PC-9 (cell line): ENCODE results near the gene OTOP1. TPM values are rescaled to one million over a fixed set of nuclear protein-coding genes. Genes with fewer than 3 reads are reported as not detected.
A peak's percentile ranks its signal among the peaks of the same experiment; 100 is the strongest.
"Not testable (repeated sequence)": the region's sequence is repeated elsewhere in the genome, so short reads cannot be mapped to it uniquely, and the experiment has no call there.

Experiments
- BruUV-seq: library from RNA; stranded (reverse); fragments of 400-500 nt; replicated peaks from 2 replicates; lab custom pipeline; 2021; lab: Mats Ljungman, UMichigan
- CTCF ChIA-PET: fragments of 300-600 bp; sonication (Branson Sonifier 250); formaldehyde crosslinking; loops from one replicate; lab custom pipeline; 2022; ENCODE audit warnings: antibody characterized with exemption; lab: Charles Lee
- POLR2A ChIA-PET: fragments of 300-600 bp; sonication (Branson Sonifier 250); formaldehyde crosslinking; loops from one replicate; lab custom pipeline; 2022; ENCODE audit warnings: antibody characterized with exemption; ENCODE audit not compliant: unreplicated experiment; lab: Charles Lee
- DNase-seq, 2 experiments: peaks; one replicate each; pipeline versions ENCODE4 v3.0.0 to v3.0.0-alpha.2; 2015 to 2022; ENCODE audit warnings: mixed read lengths in 1 of 2
- H2AFZ ChIP-seq: fragments of 200-600 bp; sonication (generic); 2 replicates; pipeline ENCODE4 v1.8.1; 2017; ENCODE audit warnings: antibody characterized with exemption
- H3F3A ChIP-seq: fragments of 200-600 bp; sonication (generic); 2 replicates; pipeline ENCODE4 v1.8.1; 2017; ENCODE audit warnings: antibody characterized with exemption, mild to moderate bottlenecking, low read depth; ENCODE audit not compliant: insufficient read depth
- H3K27ac ChIP-seq: fragments of 200-600 bp; sonication (generic); 2 replicates; pipeline ENCODE4 v1.6.1; 2016; ENCODE audit warnings: mixed run types
- H3K27me3 ChIP-seq: fragments of 200-600 bp; sonication (generic); 2 replicates; pipeline ENCODE4 v1.6.1; 2016; ENCODE audit warnings: low read depth, mixed run types; ENCODE audit not compliant: insufficient read depth
- H3K36me3 ChIP-seq: fragments of 200-600 bp; sonication (generic); 2 replicates; pipeline ENCODE4 v1.6.1; 2016; ENCODE audit warnings: low read depth, mixed run types
- H3K4me1 ChIP-seq: fragments of 200-600 bp; sonication (generic); replicated peaks from 2 replicates; pipeline ENCODE4 v1.6.1; 2016; ENCODE audit warnings: mixed run types; ENCODE audit not compliant: insufficient read depth
- H3K4me2 ChIP-seq: fragments of 200-600 bp; sonication (generic); 2 replicates; pipeline ENCODE4 v1.6.1; 2017; ENCODE audit warnings: mixed run types
- H3K4me3 ChIP-seq: fragments of 200-600 bp; sonication (generic); 2 replicates; pipeline ENCODE4 v1.6.1; 2016; ENCODE audit warnings: mixed run types
- H3K79me2 ChIP-seq: fragments of 200-600 bp; sonication (generic); 2 replicates; pipeline ENCODE4 v1.6.1; 2017; ENCODE audit warnings: low read depth, mixed run types
- H3K9me2 ChIP-seq: fragments of 200-600 bp; sonication (generic); 2 replicates; pipeline ENCODE4 v1.8.1; 2017; ENCODE audit warnings: mild to moderate bottlenecking; ENCODE audit not compliant: insufficient read depth
- H3K9me3 ChIP-seq: fragments of 200-600 bp; sonication (generic); 2 replicates; pipeline ENCODE4 v1.8.1; 2016; ENCODE audit warnings: low read depth; ENCODE audit not compliant: insufficient read depth
- H4K20me1 ChIP-seq: fragments of 200-600 bp; sonication (generic); 2 replicates; pipeline ENCODE4 v1.8.1; 2017; ENCODE audit not compliant: insufficient read depth
- CTCF ChIP-seq: fragments of 200-600 bp; sonication (generic); conservative IDR thresholded peaks from 2 replicates; pipeline ENCODE4 v1.6.1; 2017; ENCODE audit warnings: mixed run types, antibody characterized with exemption, mild to moderate bottlenecking, moderate library complexity
- EZH2 ChIP-seq: fragments of 200-600 bp; sonication (generic); IDR thresholded peaks from 2 replicates; pipeline ENCODE4 v1.8.0; 2017; ENCODE audit warnings: antibody characterized with exemption, low read depth
- intact Hi-C: fragments of 100-400 bp; cut with micrococcal nuclease; formaldehyde crosslinking; loops from one replicate; pipeline ENCODE4 v1.10.0; 2022; ENCODE audit not compliant: unreplicated experiment
- total RNA-seq: library from RNA; stranded (reverse); gene quantifications from 2 replicates; pipeline ENCODE4 v1.2.3, GENCODE V29; 2021

The OTOP1 gene
- total RNA-seq, 1 experiment from 2014 or later = not detected

DNA sequence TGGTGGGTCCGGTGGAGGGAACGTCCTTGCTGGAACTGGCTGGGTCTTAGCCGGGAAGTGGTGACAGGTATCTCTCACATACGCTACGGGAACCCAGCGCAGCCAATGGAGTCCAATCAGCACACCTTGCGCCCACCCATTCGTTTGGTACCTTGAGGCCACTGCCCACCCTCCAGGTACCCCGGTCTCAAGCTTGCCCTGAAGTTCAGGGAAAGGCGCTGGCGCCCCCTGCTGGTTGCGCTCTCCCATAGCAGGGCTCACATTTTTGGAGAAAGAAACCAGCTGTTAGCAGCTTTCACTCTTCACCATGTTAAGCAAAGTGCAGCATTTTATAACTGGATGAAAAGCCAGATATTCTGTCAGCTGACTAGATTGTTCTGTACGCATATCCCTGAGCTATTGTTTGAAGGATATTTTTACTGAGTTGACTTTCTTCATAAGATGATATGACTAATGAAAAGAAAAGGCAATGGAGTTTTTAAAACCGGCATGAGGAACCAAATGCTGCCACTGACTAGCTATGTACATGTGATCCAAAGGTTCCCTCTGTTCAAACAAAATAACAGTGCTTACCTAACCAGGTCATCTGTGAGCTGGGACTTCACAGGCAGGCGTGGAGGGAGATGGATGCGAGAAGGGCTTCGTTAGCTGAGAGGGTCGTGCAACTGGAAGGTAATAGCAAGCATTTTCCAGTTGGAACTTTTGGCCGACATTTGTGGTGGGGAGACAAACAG lies 43.7 kb downstream of the OTOP1 start:
- BruUV-seq = no TSS peak

DNA sequence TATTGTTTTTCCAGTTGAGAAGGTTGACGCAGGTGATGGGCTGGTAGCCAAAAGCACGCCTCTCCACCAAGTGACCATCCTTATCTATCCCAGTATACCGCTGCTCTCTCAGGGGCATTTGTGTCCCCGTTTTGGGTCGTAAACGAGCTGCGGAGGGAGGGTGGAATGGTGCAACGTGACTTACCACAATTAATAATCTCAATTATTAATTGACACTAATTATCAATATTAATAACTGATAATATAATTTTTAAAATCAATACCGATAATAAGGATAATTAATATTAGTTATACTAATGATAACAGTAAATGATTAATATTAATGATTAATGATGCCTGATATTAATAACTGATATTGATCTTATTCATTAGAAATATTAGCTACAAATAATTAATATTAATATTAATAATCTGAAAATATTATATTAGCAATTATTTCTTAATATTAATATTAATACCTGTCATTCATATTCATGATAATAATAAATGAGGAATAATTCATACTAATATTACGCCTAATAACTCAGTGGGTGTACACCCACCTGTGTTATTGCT lies 56.1 kb downstream of the OTOP1 start:
- H3K4me2 ChIP-seq = no peak overlapping the region
- intact Hi-C loops = no loop called here
- no peak overlapping the region for H3K4me3 ChIP-seq
- no peaks in the 10 kb centered on the region for H3K9me2 ChIP-seq
- ChIA-PET CTCF (no interaction called here), POLR2A (no interaction called here)
- no peaks in the 10 kb centered on the region for H3K79me2 ChIP-seq
- H3F3A ChIP-seq = no peaks in the 10 kb centered on the region
- no peaks in the 10 kb centered on the region for H3K9me3 ChIP-seq
- no peaks in the 10 kb centered on the region for H3K4me1 ChIP-seq
- no peaks in the 10 kb centered on the region for H3K36me3 ChIP-seq
- no peak overlapping the region for H2AFZ ChIP-seq
- H4K20me1 ChIP-seq = no peaks in the 10 kb centered on the region
- TF ChIP-seq CTCF = no peak
- TF ChIP-seq EZH2 = no peak
- H3K27me3 ChIP-seq = peaks cover 55% of the 10 kb centered on the region
- DNase-seq = no peak
- no TSS peak for BruUV-seq
- no peak overlapping the region for H3K27ac ChIP-seq

More for the DNA sequence above, 43.7 kb downstream of the OTOP1 start:
- ChIA-PET POLR2A (no interaction called here), CTCF (no interaction called here)
- Histone ChIP-seq H3K27me3 (peaks cover 38% of the 10 kb centered on the region; the same call in 1 of the 2 replicates), H3F3A (no peaks in the 10 kb centered on the region), H3K4me2 (no peak overlapping the region), H3K9me3 (no peaks in the 10 kb centered on the region), H3K4me3 (no peak overlapping the region), H3K9me2 (no peaks in the 10 kb centered on the region), H3K27ac (no peak overlapping the region), H3K4me1 (no peaks in the 10 kb centered on the region), H2AFZ (no peak overlapping the region), H3K36me3 (no peaks in the 10 kb centered on the region), H3K79me2 (no peaks in the 10 kb centered on the region), H4K20me1 (no peaks in the 10 kb centered on the region)
- intact Hi-C loops = no loop called here
- TF ChIP-seq EZH2 (no peak), CTCF (peak; percentile 72)
- no peak for DNase-seq

GRCh38 chr4:4167981-4168780 lies 58.5 kb downstream of the OTOP1 start:
- H3K4me2 ChIP-seq, POLR2A ChIA-PET, H3K4me1 ChIP-seq, H3F3A ChIP-seq, H3K79me2 ChIP-seq, BruUV-seq, H3K27ac ChIP-seq, DNase-seq, intact Hi-C loops, H3K36me3 ChIP-seq, H3K4me3 ChIP-seq, H4K20me1 ChIP-seq, CTCF ChIA-PET, H2AFZ ChIP-seq, H3K9me3 ChIP-seq, H3K9me2 ChIP-seq: not testable (repeated sequence)
- peaks cover 59% of the 10 kb centered on the region for H3K27me3 ChIP-seq

DNA sequence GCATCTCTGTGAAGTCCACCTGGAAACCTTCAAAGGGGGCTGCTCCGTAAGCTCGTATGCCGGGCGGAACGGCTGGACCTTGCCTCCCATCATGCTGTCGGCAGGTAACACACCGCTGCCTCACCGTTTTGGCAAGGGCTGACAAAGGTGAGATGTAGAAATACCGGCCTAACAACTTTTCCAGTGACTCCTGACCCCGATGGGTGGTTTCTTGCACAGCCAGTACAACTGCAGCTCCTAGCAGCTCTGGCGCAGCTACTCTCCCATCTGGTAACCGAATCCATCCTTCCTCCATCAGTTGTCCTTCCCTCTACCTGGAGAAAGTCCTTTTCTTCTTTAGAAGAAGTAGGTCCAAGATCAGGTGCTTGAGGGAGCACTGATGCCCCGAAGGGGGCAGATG lies 59.7 kb downstream of the OTOP1 start:
- H3K4me2 ChIP-seq, H2AFZ ChIP-seq, H3K79me2 ChIP-seq, H3K9me3 ChIP-seq, H4K20me1 ChIP-seq, H3K4me1 ChIP-seq, BruUV-seq, H3K4me3 ChIP-seq, H3K27ac ChIP-seq, H3F3A ChIP-seq, CTCF ChIA-PET, POLR2A ChIA-PET, H3K9me2 ChIP-seq, H3K36me3 ChIP-seq, intact Hi-C loops: not testable (repeated sequence)
- DNase-seq = peak in 1 of 2 experiments; percentile 15
- peaks cover 54% of the 10 kb centered on the region for H3K27me3 ChIP-seq

DNA sequence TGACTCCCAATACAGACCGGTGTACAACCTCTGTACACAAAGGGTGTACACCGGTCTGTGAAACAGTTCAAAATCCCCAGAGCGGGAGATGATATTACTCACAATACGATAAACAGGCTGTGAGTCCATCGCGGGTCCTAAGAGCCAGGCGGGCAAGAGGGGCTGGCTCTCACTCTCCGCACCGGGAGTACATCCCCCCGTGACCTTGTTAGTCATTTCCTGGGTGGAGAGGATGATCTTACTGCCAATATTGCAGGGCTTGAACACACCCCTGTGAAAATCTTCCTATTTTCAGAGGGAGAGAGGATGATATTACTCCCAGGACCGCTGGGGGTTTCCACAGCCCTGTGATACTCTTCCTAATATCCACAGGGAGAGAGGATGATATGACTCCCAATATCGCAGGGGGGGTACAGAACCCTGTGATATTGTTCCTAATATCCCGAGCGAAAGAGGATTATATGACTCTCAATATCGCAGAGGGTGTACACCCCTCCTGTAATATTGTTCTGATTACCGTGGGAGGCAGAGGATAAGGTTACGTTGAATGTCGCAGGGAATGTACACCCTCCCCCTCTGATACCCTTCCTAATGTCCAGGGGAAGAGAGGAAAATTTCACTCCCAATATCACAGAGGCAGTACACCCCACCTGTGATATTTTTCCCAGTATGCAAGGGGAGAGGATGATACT lies 60.9 kb downstream of the OTOP1 start:
- POLR2A ChIA-PET, H3K4me3 ChIP-seq, H3K4me2 ChIP-seq, H3K36me3 ChIP-seq, H4K20me1 ChIP-seq, H3K9me3 ChIP-seq, H3K4me1 ChIP-seq, H3K27ac ChIP-seq, intact Hi-C loops, H3K9me2 ChIP-seq, CTCF ChIA-PET, BruUV-seq, H3K79me2 ChIP-seq, DNase-seq, H2AFZ ChIP-seq, H3F3A ChIP-seq: not testable (repeated sequence)
- peaks cover 60% of the 10 kb centered on the region for H3K27me3 ChIP-seq
